ENCODE measurements around the gene COBLL1. TPM values are rescaled to one million over a fixed set of nuclear protein-coding genes. Genes with fewer than 3 reads are reported as not detected.

Gene COBLL1
- total RNA-seq (2021) (6.6 and 8.0 TPM in 2 replicates), Bru-seq, nascent RNA (percentile 51 among the genes with signal in this experiment), BruChase-seq, experiment 1, labeled RNA remaining after a 2-hour chase (percentile 43 among the genes with signal in this experiment), BruChase-seq, experiment 2, labeled RNA remaining after a 6-hour chase (percentile 43 among the genes with signal in this experiment)
- long read RNA-seq, full-length matches to known transcripts = 3 of 4 reads
- long read RNA-seq, partial matches to known transcripts = 1 of 4 reads
- long read RNA-seq, other reads (novel, unspliced or antisense) = 0 of 4 reads

GRCh38 chr2:164841719-164842623, at the start of gene COBLL1:
Gene COBLL1, minus strand, starts transcription at chr2:164841823. Its CDS starts 627 bp downstream, at chr2:164841196.
- H3K9me2 ChIP-seq (ENCODE audit: insufficient read depth) = no peaks in the 10 kb centered on the region
- peak within 1 kb of the TSS; percentile 85 for H3K4me3 ChIP-seq
- H3K27ac ChIP-seq = peak within 1 kb of the TSS; percentile 69
- POLR2A ChIA-PET (ENCODE audit: unreplicated experiment) = interaction anchor here (0.5 kb wide), 2 partner anchors 46 to 1534 kb away, joined by 4 to 5 read pairs; partner anchors contain the start of gene SCN9A
- intact Hi-C loops (cut with micrococcal nuclease; ENCODE audit: unreplicated experiment) = loop anchor here (1.0 kb wide), 2 partner anchors 72 to 105 kb away; no protein-coding TSS in a partner anchor
- H3K36me3 ChIP-seq (ENCODE audit: low read depth) = no peaks in the 10 kb centered on the region
- TF ChIP-seq CTCF (conservative IDR thresholded peaks at IDR 0.05) = peak; percentile 76
- TF ChIP-seq EZH2 (IDR thresholded peaks at IDR 0.05; ENCODE audit: low read depth) = no peak
- CTCF ChIA-PET = interaction anchor here (0.6 to 1.5 kb wide), 8 partner anchors 34 to 1164 kb away, joined by 3 to 8 read pairs (median 4); no protein-coding TSS in a partner anchor
- peak within 1 kb of the TSS; percentile 92 for H2AFZ ChIP-seq
- no peaks in the 10 kb centered on the region for H3K9me3 ChIP-seq (ENCODE audit: insufficient read depth, low read depth)
- H3K4me1 ChIP-seq (replicated peaks; ENCODE audit: insufficient read depth) = peaks cover 19% of the 10 kb centered on the region
- TSS peak; percentile 24 for BruUV-seq (replicated peaks)
- no peaks in the 10 kb centered on the region for H3K79me2 ChIP-seq (ENCODE audit: low read depth)
- H3K4me2 ChIP-seq = peak within 1 kb of the TSS; percentile 92
- no peaks in the 10 kb centered on the region for H3K27me3 ChIP-seq (ENCODE audit: insufficient read depth, low read depth)
- H4K20me1 ChIP-seq (ENCODE audit: insufficient read depth) = no peaks in the 10 kb centered on the region
- DNase-seq = peak; percentile 64 to 75
- H3F3A ChIP-seq (ENCODE audit: insufficient read depth, low read depth) = peaks cover 6% of the 10 kb centered on the region; the same call in 1 of the 2 replicates

GRCh38 chr2:164890544-164890943, 48.9 kb upstream of the COBLL1 start:
- Histone ChIP-seq H3K4me2 (no peak overlapping the region), H2AFZ (no peak overlapping the region), H3K27me3 (ENCODE audit: insufficient read depth, low read depth) (no peaks in the 10 kb centered on the region), H3K27ac (no peak overlapping the region), H3K9me2 (ENCODE audit: insufficient read depth) (no peaks in the 10 kb centered on the region), H4K20me1 (ENCODE audit: insufficient read depth) (no peaks in the 10 kb centered on the region), H3K4me3 (no peak overlapping the region), H3F3A (ENCODE audit: insufficient read depth, low read depth) (no peaks in the 10 kb centered on the region), H3K4me1 (replicated peaks; ENCODE audit: insufficient read depth) (no peaks in the 10 kb centered on the region), H3K79me2 (ENCODE audit: low read depth) (no peaks in the 10 kb centered on the region), H3K9me3 (ENCODE audit: insufficient read depth, low read depth) (no peaks in the 10 kb centered on the region), H3K36me3 (ENCODE audit: low read depth) (no peaks in the 10 kb centered on the region)
- ChIA-PET POLR2A (ENCODE audit: unreplicated experiment) (no interaction called here), CTCF (no interaction called here)
- intact Hi-C loops (cut with micrococcal nuclease; ENCODE audit: unreplicated experiment) = no loop called here
- no TSS peak for BruUV-seq (replicated peaks)
- no peak for DNase-seq
- TF ChIP-seq EZH2 (IDR thresholded peaks at IDR 0.05; ENCODE audit: low read depth) = no peak
- no peak for TF ChIP-seq CTCF (conservative IDR thresholded peaks at IDR 0.05)

- Histone ChIP-seq H4K20me1 (ENCODE audit: insufficient read depth) (no peaks in the 10 kb centered on the region), H3F3A (ENCODE audit: insufficient read depth, low read depth) (no peaks in the 10 kb centered on the region), H3K4me2 (no peak overlapping the region), H3K9me3 (ENCODE audit: insufficient read depth, low read depth) (no peaks in the 10 kb centered on the region), H3K4me1 (replicated peaks; ENCODE audit: insufficient read depth) (no peaks in the 10 kb centered on the region), H3K79me2 (ENCODE audit: low read depth) (no peaks in the 10 kb centered on the region), H3K4me3 (no peak overlapping the region), H3K27me3 (ENCODE audit: insufficient read depth, low read depth) (no peaks in the 10 kb centered on the region), H2AFZ (no peak overlapping the region), H3K9me2 (ENCODE audit: insufficient read depth) (no peaks in the 10 kb centered on the region), H3K36me3 (ENCODE audit: low read depth) (no peaks in the 10 kb centered on the region), H3K27ac (no peak overlapping the region)
- CTCF ChIA-PET = no interaction called here
- intact Hi-C loops (cut with micrococcal nuclease; ENCODE audit: unreplicated experiment) = no loop called here
- TF ChIP-seq CTCF (conservative IDR thresholded peaks at IDR 0.05) (no peak), EZH2 (IDR thresholded peaks at IDR 0.05; ENCODE audit: low read depth) (no peak)
- POLR2A ChIA-PET (ENCODE audit: unreplicated experiment) = no interaction called here
- BruUV-seq (replicated peaks) = no TSS peak
- no peak for DNase-seq
Observed at GRCh38 chr2:164888592-164888991, 47.0 kb upstream of the COBLL1 start.
